Activated CD4-positive, alpha-beta memory T cell treated with anti-CD3 and anti-CD28 coated beads for 36 hours (primary cell): Measurements from ENCODE around the gene ANKRD6. TPM values are rescaled to one million over a fixed set of nuclear protein-coding genes. Genes with fewer than 3 reads are reported as not detected.

Source experiments
- CTCF ChIA-PET: fragments of 350-600 bp; sonication (Branson Sonifier 250); formaldehyde crosslinking; loops from one replicate; lab custom pipeline; 2021; ENCODE audit warnings: antibody characterized with exemption, inconsistent platforms; lab: Charles Lee
- POLR2A ChIA-PET: fragments of 350-600 bp; sonication (Branson Sonifier 250); formaldehyde crosslinking; loops from one replicate; lab custom pipeline; 2021; ENCODE audit warnings: antibody characterized with exemption; lab: Charles Lee
- DNase-seq: peaks from one replicate; pipeline ENCODE4 v3.0.0-alpha.2; 2020
- H3K27ac Mint-ChIP-seq: one replicate; pipeline ENCODE4 v1.8.0; 2021; ENCODE audit warnings: mixed read lengths
- H3K27me3 Mint-ChIP-seq: one replicate; pipeline ENCODE4 v1.8.0; 2021; ENCODE audit warnings: mixed read lengths
- H3K36me3 Mint-ChIP-seq: one replicate; pipeline ENCODE4 v1.8.0; 2021; ENCODE audit warnings: mixed read lengths
- H3K4me1 Mint-ChIP-seq: one replicate; pipeline ENCODE4 v1.8.0; 2021; ENCODE audit warnings: low read depth, mixed read lengths
- H3K4me3 Mint-ChIP-seq: one replicate; pipeline ENCODE4 v1.8.0; 2021; ENCODE audit warnings: mild to moderate bottlenecking, mixed read lengths
- H3K9me3 Mint-ChIP-seq: one replicate; pipeline ENCODE4 v1.8.0; 2021; ENCODE audit warnings: mixed read lengths
- intact Hi-C: fragments of 100-400 bp; cut with micrococcal nuclease; formaldehyde crosslinking; loops from one replicate; pipeline ENCODE4 v1.15.1; 2023
- total RNA-seq, 2 experiments: library from RNA; stranded (reverse); gene quantifications; one replicate each; pipeline ENCODE4 v1.2.3, GENCODE V29; 2021

Gene ANKRD6
- total RNA-seq, 2 experiments from 2014 or later, result 3.1 to 4.0 TPM

DNA sequence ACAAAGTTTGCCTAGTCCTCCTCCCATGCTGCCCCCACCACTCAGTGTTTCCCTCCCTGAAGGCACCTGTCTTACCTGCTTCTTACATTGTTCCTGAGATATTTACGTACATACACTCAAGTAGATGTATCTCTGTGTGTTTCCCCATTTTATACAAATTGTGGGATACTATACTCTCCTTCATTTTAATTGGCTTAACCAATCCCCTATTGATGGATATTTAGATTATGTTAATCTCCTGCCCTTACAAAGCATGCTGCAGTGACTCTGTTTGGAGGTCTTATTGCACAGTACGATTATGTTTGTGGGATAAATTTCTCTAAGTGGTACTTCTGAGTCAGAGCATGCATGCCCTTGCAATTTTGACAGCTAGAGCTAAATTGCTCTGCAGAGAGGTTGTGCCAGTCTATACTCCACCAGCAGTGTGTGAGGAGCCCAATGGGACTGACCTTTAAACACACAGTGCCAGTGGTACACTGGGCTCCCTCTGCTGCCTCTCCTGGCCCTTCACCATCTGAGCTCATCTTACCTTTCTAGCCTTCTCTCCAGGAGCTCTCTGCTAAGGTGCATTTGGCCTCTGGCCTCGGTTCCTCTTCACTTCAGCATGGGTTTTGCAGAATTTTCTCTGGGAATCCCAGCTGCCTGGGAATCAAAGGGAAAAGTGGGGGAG, 148.2 kb downstream of the ANKRD6 start:
- Mint-ChIP-seq H3K4me1 (no peaks in the 10 kb centered on the region), H3K9me3 (no peaks in the 10 kb centered on the region), H3K27ac (no peak overlapping the region), H3K27me3 (no peaks in the 10 kb centered on the region), H3K4me3 (no peak overlapping the region), H3K36me3 (no peaks in the 10 kb centered on the region)
- CTCF ChIA-PET, result interaction anchor here (1.9 kb wide), 1 partner anchor 28 kb away, joined by 5 read pairs; no protein-coding TSS in a partner anchor
- POLR2A ChIA-PET, result no interaction called here
- intact Hi-C loops, result no loop called here
- no peak for DNase-seq

DNA sequence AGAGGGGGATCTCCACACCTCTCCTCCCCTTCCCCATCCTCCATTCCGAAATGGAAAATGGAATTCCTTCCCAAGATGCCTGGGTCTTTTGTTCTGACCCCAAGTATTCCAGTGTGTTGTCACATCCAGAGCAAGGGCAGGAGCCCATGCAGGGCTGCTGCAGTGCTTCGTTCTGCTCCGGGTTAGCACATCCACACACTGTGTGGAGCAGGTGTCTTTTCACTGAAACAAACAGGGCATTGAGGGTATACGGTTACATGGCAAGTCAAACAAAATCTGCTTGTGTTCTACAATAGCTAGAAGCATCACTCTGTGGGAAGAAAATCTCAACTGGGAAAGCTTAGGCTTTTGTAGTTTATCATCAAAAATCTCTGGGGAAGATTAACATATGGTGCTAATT, 148.7 kb downstream of the ANKRD6 start:
- intact Hi-C loops, result no loop called here

DNA sequence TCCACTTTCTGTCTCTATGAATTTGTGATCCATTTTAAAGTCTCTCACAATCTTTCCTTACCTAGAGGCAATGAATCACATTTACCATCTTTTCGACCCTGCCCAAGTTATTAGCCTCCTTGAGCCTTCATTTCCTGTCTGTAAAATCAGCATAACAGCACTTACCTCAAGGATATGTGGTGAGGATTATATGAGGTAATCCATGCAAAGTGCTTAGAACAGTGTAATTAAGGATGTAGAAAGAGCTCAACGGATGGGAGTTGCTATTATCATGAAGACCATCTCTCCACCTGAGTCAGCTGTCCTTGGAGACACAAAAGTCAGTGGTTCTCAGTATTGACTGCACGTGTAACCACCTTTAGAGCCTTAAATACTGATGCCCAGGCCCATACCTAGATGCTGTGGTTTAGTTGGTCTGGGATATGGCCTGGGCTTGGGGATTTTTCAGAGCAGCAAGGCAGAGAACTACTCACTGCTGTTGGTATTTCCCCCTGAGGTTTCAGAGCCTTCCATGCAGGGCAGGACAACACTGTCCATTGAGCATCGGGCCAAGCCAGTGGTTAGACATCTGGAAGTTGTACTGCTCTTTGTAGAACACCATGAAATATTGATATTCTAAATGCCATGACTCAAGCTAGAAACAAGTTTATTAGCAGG, 149.8 kb downstream of the ANKRD6 start:
- CTCF ChIA-PET, result interaction anchor here (1.9 kb wide), 1 partner anchor 27 kb away, joined by 5 read pairs; no protein-coding TSS in a partner anchor
- intact Hi-C loops, result no loop called here
- no peaks in the 10 kb centered on the region for H3K27me3 Mint-ChIP-seq
- no peaks in the 10 kb centered on the region for H3K4me1 Mint-ChIP-seq
- no peaks in the 10 kb centered on the region for H3K9me3 Mint-ChIP-seq
- H3K4me3 Mint-ChIP-seq, result no peak overlapping the region
- H3K27ac Mint-ChIP-seq, result no peak overlapping the region
- POLR2A ChIA-PET, result no interaction called here
- DNase-seq, result no peak
- no peaks in the 10 kb centered on the region for H3K36me3 Mint-ChIP-seq

More for the DNA sequence above, 148.7 kb downstream of the ANKRD6 start:
- no peaks in the 10 kb centered on the region for H3K9me3 Mint-ChIP-seq
- no peaks in the 10 kb centered on the region for H3K4me1 Mint-ChIP-seq
- POLR2A ChIA-PET, result no interaction called here
- CTCF ChIA-PET, result interaction anchor here (1.9 kb wide), 1 partner anchor 28 kb away, joined by 5 read pairs; no protein-coding TSS in a partner anchor
- H3K4me3 Mint-ChIP-seq, result no peak overlapping the region
- DNase-seq, result no peak
- no peaks in the 10 kb centered on the region for H3K36me3 Mint-ChIP-seq
- H3K27ac Mint-ChIP-seq, result no peak overlapping the region
- no peaks in the 10 kb centered on the region for H3K27me3 Mint-ChIP-seq

DNA sequence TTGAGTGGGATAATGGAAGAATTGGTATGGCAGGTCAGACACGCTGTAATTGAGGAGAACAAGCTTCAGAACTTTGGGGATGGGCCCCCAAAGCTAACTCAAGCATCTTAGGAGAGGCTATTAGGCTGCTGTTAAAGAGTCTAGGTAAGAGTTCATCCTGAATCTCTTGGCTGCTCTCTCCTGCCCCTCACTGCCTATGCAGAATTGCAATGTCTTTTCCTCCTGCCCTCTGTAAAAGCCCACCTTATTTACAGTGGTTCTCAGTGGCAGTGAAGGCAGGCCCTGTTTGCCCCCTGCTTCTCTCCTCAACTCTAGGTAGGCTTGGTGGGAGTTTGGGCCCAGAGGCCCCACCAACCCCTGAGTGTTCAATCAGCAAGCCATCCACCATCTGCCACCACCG, 150.6 kb downstream of the ANKRD6 start:
- Mint-ChIP-seq H3K27ac (no peak overlapping the region), H3K36me3 (no peaks in the 10 kb centered on the region), H3K4me3 (no peak overlapping the region), H3K9me3 (no peaks in the 10 kb centered on the region), H3K27me3 (no peaks in the 10 kb centered on the region), H3K4me1 (no peaks in the 10 kb centered on the region)
- CTCF ChIA-PET, result no interaction called here
- intact Hi-C loops, result no loop called here
- DNase-seq, result no peak
- POLR2A ChIA-PET, result no interaction called here

DNA sequence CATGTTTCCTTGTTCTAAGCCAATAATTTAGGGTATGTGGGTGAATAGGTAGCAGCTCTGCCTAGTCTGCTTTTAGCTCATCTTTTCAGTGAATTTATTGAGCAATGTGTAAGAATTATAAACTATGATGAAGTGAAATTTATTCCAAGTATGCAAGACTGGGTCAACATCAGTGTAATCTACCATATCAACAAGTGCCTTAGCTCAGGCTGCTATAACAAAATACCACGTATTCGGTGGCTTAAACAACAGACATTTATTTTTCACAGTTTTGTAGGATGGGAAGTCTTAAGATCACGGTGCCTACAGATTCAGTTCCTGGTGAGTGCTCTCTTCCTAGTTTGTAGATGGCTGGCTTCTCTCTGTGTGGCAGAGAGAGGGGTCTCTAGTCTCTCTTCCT, 151.6 kb downstream of the ANKRD6 start:
- H3K9me3 Mint-ChIP-seq, result no peaks in the 10 kb centered on the region
- intact Hi-C loops, result no loop called here
- no peak overlapping the region for H3K4me3 Mint-ChIP-seq
- H3K4me1 Mint-ChIP-seq, result no peaks in the 10 kb centered on the region
- CTCF ChIA-PET, result no interaction called here
- H3K36me3 Mint-ChIP-seq, result no peaks in the 10 kb centered on the region
- no peaks in the 10 kb centered on the region for H3K27me3 Mint-ChIP-seq
- no peak overlapping the region for H3K27ac Mint-ChIP-seq
- no peak for DNase-seq
- POLR2A ChIA-PET, result no interaction called here

DNA sequence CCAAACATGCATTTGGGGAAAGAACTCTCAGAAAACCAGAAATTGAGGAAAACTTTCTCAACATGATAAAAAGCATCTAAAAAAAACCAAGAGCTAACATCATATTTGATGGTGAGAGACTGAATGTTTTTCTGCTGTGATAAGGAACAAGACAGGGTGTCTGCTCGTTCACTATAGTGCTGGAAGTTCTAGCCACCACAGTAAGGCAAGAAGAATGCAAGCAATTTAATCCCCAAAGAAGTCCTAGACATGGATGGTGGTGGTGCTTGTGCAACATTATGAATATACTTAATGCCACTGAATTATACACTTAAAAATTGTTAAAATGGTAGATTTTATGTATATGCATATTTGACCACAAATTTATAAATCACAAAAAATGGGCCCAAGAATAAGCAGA, 152.2 kb downstream of the ANKRD6 start:
- ChIA-PET POLR2A (no interaction called here), CTCF (no interaction called here)
- Mint-ChIP-seq H3K27me3 (no peaks in the 10 kb centered on the region), H3K4me1 (no peaks in the 10 kb centered on the region), H3K27ac (no peak overlapping the region), H3K36me3 (no peaks in the 10 kb centered on the region), H3K9me3 (no peaks in the 10 kb centered on the region), H3K4me3 (no peak overlapping the region)
- no peak for DNase-seq
- intact Hi-C loops, result no loop called here

DNA sequence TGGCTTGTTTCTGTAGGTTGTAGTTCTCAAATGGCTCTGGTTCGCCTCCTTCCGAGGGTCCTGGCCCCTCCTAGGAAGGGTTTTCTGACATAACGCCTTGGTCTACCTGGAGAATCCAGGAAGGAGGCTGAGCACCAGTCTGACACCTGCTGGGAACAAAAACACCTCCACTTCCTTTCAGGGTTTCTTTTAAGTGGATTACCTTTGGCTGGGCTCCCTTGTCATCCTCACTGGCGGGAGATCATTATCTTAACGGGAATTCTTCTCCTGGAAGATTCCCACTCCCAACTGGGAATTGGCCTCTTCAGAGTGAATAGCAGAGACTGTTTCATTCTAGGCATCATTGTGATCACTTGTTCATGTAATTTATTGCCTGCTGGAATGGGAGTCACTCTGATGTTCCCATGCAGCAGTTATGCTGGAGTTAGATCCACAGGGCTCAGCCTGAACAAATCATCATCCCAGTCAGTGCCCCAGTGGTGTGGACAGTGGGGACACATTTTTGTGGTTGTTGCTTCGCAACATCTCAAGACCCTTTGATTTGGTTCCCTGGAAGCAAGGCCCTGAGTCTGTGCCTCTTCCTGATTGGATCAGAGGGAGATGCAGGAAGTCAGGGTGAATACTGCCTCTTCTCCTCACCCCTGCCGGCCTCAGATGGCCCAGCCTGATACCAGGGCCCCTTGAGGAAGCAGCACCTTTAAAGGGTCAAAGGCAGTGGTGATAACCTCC, 156.5 kb downstream of the ANKRD6 start:
- ChIA-PET POLR2A (no interaction called here), CTCF (interaction anchor here (1.1 kb wide), 1 partner anchor 217 kb away, joined by 3 read pairs; no protein-coding TSS in a partner anchor)
- Mint-ChIP-seq H3K27ac (no peak overlapping the region), H3K27me3 (no peaks in the 10 kb centered on the region), H3K36me3 (no peaks in the 10 kb centered on the region), H3K4me3 (no peak overlapping the region), H3K9me3 (no peaks in the 10 kb centered on the region), H3K4me1 (no peaks in the 10 kb centered on the region)
- intact Hi-C loops, result no loop called here
- DNase-seq, result no peak

DNA sequence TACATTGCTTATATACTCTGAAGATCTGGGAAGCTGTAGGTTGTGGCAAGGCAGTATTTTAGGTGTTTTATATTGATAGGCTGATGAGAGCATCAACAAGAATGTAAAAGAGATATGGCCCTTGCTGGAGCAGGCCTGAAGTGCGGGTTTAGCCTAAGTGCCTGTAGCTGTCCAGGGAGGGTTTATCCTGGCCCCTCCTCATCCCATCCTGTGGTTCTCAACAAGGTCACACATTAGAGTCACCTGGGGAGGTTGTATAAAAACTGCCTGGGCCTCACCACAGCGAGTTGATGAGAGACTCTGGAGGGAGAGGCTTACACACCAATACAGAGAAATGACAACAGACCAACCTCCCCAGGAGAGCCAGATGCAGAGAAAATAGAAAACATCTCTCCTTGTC, 157.2 kb downstream of the ANKRD6 start:
- H3K4me3 Mint-ChIP-seq, result no peak overlapping the region
- H3K4me1 Mint-ChIP-seq, result no peaks in the 10 kb centered on the region
- intact Hi-C loops, result no loop called here
- DNase-seq, result no peak
- POLR2A ChIA-PET, result no interaction called here
- no peaks in the 10 kb centered on the region for H3K27me3 Mint-ChIP-seq
- CTCF ChIA-PET, result interaction anchor here (1.0 to 1.1 kb wide), 2 partner anchors 23 to 218 kb away, joined by 3 read pairs; no protein-coding TSS in a partner anchor
- no peaks in the 10 kb centered on the region for H3K36me3 Mint-ChIP-seq
- H3K27ac Mint-ChIP-seq, result no peak overlapping the region
- no peaks in the 10 kb centered on the region for H3K9me3 Mint-ChIP-seq

DNA sequence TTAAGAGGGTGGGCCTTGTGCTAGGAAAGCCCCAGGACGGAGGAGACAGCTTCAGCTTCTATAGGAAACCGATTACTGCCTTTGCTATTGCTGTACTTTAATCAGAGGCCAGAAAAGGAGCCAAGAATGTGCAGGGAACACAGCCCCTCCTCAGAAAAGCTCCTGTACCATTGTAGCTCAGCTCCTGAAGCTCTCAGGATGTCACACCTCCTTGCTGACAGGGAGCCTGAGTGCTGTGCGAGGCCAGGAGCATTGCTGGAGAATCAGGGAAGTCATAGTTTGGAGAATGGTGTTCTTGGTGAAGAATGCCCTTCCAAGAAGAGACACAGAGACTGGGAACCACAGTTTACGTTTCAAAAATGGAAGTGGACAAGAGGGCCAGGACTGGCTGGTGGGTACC, 158.8 kb downstream of the ANKRD6 start:
- Mint-ChIP-seq H3K27ac (no peak overlapping the region), H3K4me3 (no peak overlapping the region), H3K9me3 (no peaks in the 10 kb centered on the region), H3K27me3 (no peaks in the 10 kb centered on the region), H3K36me3 (peaks cover 2% of the 10 kb centered on the region), H3K4me1 (peaks cover 14% of the 10 kb centered on the region)
- CTCF ChIA-PET, result no interaction called here
- POLR2A ChIA-PET, result no interaction called here
- intact Hi-C loops, result no loop called here
- no peak for DNase-seq

DNA sequence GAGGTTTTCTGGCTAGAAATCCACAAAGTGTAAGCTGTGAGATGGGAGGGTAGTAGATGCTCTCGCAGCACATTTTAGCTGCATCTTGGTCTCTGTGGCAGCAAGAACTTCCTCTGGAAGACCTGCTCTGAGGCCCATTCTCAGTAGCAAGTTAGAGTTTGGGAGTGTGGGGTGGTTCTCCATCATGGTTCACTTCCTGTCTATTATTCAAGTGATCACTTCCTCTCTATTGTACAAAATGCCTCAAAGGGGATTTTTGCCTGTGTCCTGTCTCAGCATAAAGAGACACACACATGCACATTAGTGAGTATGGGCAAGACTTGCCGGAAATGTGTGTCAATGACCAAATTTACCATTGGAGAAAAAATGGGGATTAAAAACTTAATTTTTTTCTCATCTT, 163.1 kb downstream of the ANKRD6 start:
- ChIA-PET CTCF (interaction anchor here (1.1 to 1.7 kb wide), 2 partner anchors 13 to 15 kb away, joined by 3 to 5 read pairs; no protein-coding TSS in a partner anchor), POLR2A (no interaction called here)
- no peaks in the 10 kb centered on the region for H3K27me3 Mint-ChIP-seq
- H3K36me3 Mint-ChIP-seq, result peaks cover 2% of the 10 kb centered on the region
- H3K9me3 Mint-ChIP-seq, result no peaks in the 10 kb centered on the region
- H3K4me1 Mint-ChIP-seq, result peaks cover 20% of the 10 kb centered on the region
- peak overlapping the region; percentile 80 for H3K27ac Mint-ChIP-seq
- intact Hi-C loops, result loop anchor here (5.0 kb wide), 1 partner anchor 164 kb away; the partner anchor contains the start of gene ANKRD6
- H3K4me3 Mint-ChIP-seq, result no peak overlapping the region
- peak; percentile 20 for DNase-seq

DNA sequence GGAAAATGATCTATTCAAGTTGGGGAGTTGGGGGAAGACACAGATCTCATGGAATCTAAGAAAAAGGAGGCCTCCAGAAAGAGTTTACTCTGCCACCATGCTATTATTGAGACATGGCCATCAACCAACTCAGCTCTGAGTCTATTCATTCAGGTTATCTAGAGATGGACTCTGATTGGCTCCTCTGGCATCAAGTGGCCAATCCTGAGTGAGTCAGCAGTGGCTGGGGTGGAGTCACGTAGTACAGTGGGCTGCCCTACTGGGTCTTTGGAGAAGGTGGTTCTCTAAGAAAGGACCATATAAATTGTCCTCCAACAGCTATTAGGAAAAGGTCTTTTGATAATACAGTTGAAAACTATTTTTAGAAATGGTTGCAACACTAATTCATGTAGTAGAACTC, 163.5 kb downstream of the ANKRD6 start:
- POLR2A ChIA-PET, result no interaction called here

DNA sequence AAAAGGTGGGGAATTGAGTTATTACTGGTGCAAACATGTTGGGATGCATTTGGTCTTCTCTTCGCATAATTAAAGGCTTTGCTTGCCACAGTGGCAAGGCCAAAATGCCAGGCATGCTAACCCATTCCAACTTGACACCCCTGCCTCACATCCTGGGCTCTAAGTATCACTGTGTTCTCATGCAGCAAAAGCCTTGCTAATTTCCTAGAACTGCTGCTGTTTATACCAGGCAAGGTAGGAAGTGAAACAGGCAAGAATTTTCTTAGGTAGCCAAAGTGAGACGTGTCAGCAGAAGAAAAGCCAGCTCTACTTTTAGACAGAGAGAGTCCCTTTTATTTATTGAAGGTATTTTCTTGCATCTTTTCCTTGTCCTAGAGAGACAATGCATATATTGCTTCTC, 164.4 kb downstream of the ANKRD6 start:
- intact Hi-C loops, result loop anchor here (5.0 kb wide), 1 partner anchor 165 kb away; the partner anchor contains the start of gene ANKRD6
- Mint-ChIP-seq H3K27ac (no peak overlapping the region), H3K36me3 (peaks cover 2% of the 10 kb centered on the region), H3K4me1 (peaks cover 20% of the 10 kb centered on the region), H3K9me3 (no peaks in the 10 kb centered on the region), H3K27me3 (no peaks in the 10 kb centered on the region), H3K4me3 (no peak overlapping the region)
- CTCF ChIA-PET, result interaction anchor here (0.6 to 1.7 kb wide), 2 partner anchors 13 to 113 kb away, joined by 5 read pairs; no protein-coding TSS in a partner anchor
- POLR2A ChIA-PET, result no interaction called here
- DNase-seq, result no peak

More for the DNA sequence above, 163.5 kb downstream of the ANKRD6 start:
- CTCF ChIA-PET, result interaction anchor here (1.1 to 1.7 kb wide), 2 partner anchors 13 to 14 kb away, joined by 3 to 5 read pairs; no protein-coding TSS in a partner anchor
- no peaks in the 10 kb centered on the region for H3K27me3 Mint-ChIP-seq
- peaks cover 2% of the 10 kb centered on the region for H3K36me3 Mint-ChIP-seq
- H3K4me1 Mint-ChIP-seq, result peaks cover 20% of the 10 kb centered on the region
- no peak overlapping the region for H3K4me3 Mint-ChIP-seq
- intact Hi-C loops, result loop anchor here (5.0 kb wide), 1 partner anchor 164 kb away; the partner anchor contains the start of gene ANKRD6
- peak; percentile 17 for DNase-seq
- peak overlapping the region; percentile 80 for H3K27ac Mint-ChIP-seq
- no peaks in the 10 kb centered on the region for H3K9me3 Mint-ChIP-seq
